ENCODE results near the gene SEMA4A.
A peak's percentile ranks its signal among the peaks of the same experiment; 100 is the strongest.
"Not testable (repeated sequence)": the region's sequence is repeated elsewhere in the genome, so short reads cannot be mapped to it uniquely, and the experiment has no call there.

Gene SEMA4A

DNA sequence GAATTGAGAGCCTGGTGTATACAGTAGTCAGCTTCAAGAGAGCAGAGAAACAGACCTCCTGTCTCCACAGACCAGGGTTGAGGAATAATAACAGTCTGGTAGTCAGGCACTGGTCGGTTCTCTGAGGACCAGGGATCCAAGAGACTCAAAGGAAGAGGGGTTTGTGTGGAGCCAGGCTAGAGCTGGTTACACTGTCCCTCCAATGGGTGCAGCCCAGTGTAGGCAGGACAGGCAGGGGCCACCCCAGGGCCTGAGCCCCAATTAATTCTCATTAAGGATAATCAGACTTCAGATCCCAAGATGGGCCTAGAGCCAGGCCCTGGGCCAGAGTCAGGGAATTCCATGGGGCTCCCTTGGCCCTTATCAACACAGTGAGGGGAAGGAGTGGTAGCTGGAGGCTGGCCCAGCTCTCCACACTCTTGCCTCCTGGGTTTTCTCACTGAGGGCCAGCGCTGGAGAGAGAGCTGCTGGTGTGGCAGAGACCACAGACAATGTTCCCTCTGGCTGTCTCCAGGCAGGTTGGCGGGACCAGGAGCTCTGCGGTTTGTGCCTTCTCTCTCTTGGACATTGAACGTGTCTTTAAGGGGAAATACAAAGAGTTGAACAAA, 9.1 kb downstream of the SEMA4A start:
- DNase-seq: no peak

- no peak for DNase-seq
Measured at GRCh38 chr1:156163712-156164111, 10.3 kb downstream of the SEMA4A start.

DNA sequence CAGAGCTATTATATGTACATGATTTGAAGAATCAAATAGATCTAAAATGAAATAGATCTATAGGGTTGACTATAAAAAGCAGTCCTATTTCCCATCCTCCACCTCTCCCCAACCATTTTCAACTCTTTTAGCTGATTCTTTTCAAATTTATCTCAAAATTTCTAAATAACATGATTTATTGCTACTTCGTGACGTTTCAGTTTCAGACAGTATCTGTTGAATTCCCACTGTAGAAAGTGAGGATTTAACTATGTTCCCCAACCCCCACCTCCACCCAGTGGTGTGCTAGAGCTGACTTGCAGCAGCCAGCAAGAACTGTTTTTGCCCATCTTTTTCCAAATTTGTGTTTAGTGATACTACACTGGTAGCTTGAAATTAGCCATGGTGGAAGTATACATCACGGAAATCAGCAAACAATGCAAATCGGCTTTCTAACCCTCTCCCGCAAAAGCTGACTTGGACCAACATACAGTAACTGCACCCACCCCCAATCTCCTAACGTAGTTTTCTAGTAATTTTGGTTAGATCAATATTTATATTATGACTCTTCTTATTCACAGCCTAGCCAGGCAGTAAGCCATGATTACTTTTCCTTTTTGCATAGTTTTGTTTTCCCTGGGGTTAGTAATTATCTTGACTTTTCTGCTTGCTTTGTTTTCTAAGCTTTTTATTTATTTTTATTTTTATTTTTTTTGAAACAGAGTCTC, 10.9 kb downstream of the SEMA4A start:
- DNase-seq: no peak

- DNase-seq: no peak
Measured at GRCh38 chr1:156165083-156165482, 11.7 kb downstream of the SEMA4A start.

DNA sequence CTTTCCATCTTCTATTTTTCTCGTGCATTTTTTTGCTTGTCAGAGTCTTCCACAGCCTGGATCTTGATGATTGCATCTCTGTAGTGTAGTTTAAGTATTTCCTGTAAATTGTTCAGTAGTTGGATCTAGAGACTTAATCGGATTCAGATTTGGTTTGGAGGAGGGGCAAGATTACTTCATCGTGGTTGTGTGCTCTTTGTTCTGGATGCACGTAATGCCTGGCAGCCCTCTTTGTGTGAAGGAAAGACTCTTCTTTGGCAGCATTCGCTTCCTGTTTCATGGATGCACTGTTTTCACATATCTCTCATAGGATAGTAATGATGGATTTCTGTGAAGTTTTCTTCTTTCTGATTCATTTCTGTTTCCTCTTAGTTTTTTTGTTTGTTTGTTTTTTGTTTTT, 14.2 kb downstream of the SEMA4A start:
- no peak for DNase-seq

- DNase-seq: no peak
Measured at GRCh38 chr1:156172696-156173470, 19.5 kb downstream of the SEMA4A start.

DNA sequence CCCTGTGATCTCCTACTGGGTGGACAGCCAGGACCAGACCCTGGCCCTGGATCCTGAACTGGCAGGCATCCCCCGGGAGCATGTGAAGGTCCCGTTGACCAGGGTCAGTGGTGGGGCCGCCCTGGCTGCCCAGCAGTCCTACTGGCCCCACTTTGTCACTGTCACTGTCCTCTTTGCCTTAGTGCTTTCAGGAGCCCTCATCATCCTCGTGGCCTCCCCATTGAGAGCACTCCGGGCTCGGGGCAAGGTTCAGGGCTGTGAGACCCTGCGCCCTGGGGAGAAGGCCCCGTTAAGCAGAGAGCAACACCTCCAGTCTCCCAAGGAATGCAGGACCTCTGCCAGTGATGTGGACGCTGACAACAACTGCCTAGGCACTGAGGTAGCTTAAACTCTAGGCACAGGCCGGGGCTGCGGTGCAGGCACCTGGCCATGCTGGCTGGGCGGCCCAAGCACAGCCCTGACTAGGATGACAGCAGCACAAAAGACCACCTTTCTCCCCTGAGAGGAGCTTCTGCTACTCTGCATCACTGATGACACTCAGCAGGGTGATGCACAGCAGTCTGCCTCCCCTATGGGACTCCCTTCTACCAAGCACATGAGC, 23.3 kb downstream of the SEMA4A start:
- no peak for DNase-seq

- DNase-seq: no peak
Measured at GRCh38 chr1:156177919-156178654, 24.7 kb downstream of the SEMA4A start.

DNA sequence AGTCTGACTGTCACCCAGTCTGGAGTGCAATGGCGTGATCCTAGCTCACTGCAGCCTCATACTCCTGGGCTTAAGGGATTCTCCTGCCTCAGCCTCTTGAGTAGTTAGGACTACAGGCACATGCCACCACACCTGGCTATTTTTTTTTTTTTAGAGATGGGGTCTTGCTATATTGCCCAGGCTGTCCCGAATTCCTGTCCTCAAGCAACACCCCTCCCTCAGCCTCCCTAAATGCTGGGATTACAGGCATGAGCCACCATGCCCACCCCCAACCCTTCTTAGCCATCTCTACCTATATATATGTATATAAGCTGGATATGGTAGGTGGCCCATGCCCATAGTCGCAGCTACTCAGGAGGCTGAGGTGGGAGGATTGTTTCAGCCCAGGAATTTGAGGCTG, 27.1 kb downstream of the SEMA4A start:
- DNase-seq: no peak

DNA sequence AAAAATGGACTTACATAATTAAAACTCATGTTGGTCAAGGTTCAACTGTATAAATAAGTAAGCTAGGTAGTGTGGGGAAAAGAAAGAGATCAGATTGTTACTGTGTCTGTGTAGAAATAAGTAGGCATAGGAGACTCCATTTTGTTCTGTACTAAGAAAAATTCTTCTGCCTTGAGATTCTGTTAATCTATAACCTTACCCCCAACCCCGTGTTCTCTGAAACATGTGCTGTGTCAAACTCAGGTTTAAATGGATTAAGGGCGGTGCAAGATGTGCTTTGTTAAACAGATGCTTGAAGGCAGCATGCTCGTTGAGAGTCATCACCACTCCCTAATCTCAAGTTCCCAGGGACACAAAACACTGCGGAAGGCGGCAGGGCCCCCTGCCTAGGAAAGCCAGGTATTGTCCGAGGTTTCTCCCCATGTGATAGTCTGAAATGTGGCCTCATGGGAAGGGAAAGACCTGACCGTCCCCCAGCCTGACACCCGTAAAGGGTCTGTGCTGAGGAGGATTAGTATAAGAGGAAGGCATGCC, 28.1 kb downstream of the SEMA4A start:
- DNase-seq: not testable (repeated sequence)

- not testable (repeated sequence) for DNase-seq
Measured at GRCh38 chr1:156182010-156182779, 28.8 kb downstream of the SEMA4A start.

GRCh38 chr1:156186347-156187177, 33.2 kb downstream of the SEMA4A start:
- not testable (repeated sequence) for DNase-seq

GRCh38 chr1:156190265-156190664, 36.9 kb downstream of the SEMA4A start:
- not testable (repeated sequence) for DNase-seq

DNA sequence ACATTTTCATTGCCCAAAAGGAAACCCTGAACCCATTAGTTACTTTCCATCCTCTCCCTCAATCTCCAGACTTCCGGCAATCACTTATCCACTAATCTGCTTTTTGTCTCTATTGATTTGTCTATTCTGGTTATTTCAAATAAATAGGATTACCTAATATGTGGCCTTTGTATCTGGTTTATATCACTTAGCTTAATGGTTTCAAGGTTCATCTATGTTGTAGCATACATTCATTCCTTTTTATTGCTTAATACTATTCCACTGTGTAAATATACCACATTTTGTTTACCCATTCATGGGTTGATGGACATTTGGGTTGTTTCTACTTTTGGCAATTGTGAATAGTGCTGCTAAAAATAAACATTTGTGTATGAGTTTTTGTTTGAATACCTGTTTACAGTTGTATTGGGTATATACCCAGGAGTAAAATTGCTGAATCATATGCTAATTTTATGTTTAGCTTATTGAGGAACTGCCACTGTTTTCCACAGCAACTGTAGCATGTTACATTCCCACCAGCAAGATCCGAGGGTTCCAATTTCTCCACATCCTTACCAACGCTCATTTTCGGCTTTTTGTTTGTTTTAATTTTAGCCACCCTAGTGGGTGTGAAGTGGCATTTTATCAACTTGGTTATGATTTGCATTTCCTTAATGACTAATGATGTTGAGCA, 38.0 kb downstream of the SEMA4A start:
- DNase-seq: no peak

DNA sequence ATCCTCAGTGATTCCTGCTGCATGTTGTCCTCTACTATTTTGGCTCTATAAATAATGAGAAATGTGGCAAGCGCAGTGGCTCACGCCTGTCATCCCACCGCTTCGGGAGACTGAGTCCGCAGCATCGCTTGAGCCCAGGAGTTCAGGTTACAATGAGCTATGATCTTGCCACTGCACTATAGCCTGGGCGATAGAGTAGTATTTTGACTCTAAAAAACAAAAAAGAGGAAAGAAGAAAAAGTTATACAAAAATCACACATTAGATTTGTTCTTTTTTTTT, 39.8 kb downstream of the SEMA4A start:
- DNase-seq: no peak

DNA sequence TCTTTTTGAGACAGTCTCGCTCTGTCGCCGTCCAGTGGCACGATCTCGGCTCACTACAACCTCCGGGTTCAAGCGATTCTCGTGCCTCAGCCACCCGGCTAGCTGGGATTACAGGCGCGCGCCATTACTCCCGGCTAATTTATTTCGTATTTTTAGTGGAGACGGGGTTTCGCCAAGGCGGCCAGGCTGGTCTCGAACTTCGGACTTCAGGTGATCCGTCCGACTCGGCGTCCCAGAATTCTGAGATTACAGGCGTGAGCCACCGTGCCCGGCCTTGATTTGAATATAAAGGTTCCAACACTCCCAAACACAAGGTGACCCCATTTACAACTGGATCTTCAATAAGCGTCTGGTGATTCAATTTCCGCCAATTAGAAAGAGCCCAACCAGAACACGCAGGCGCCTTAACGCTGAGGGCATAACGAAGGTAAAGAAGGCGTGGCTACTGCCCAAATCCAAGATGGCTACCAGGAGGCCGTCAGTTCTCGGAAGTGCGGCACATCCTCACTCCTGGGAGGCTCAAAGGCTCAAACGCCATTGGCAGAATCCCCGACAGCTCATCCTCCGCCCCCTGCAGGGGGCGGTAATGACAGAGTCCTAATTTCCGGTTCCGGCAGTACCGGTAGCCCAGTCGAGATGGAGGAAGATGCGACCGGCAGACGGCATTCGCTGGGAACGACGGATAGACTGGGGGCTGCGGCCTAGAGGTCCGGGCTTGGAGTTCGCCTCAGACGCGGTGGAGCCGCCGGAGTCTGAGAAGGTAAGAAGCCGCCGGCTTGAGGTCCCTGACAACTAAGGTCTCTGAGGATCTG, 40.3 kb downstream of the SEMA4A start, which contains the start of gene SLC25A44:
SLC25A44 (plus strand) TSS at position 617 of the 812 bp plus-strand sequence. CDS start 5,744 bp downstream, outside the sequence.
- peak; percentile 98 to 99 for DNase-seq

GRCh38 chr1:156194300-156194652, 40.9 kb downstream of the SEMA4A start:
- no peak for DNase-seq

- no peak for DNase-seq
Measured at GRCh38 chr1:156195853-156196252, 42.5 kb downstream of the SEMA4A start.

DNA sequence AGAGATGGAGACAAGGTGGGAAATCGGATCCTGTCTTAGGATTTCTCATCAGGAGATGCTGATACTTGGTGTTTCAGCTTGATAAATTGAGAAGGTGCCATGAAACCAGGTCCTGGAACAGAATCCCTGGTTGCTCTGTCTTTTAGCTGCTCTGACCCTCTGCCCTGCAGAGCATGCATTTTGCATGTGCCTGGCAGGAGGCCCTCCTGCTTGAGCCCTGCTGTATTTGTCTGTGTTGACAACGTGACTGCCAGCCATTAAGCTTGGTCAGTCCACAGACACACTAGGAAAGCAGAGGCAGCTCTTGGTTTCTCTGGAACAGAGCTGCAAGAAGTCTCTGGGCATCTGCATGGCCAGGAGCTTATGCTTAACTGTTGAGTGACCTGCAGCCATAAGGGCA, 43.1 kb downstream of the SEMA4A start:
- DNase-seq: no peak

All from NCI-H1930 (cell line).